RCC 7860 (cell line): Measurements from ENCODE around the gene AFG3L2.

Experiments
- DNase-seq: peaks from one replicate; pipeline ENCODE4 v3.0.0-alpha.2; 2015; ENCODE audit warnings: low spot score
- FAIRE-seq: peaks from 2 replicates; lab custom pipeline; 2012; peaks lifted over from hg19 to GRCh38; lab: Jason Lieb, UNC

The AFG3L2 gene

DNA sequence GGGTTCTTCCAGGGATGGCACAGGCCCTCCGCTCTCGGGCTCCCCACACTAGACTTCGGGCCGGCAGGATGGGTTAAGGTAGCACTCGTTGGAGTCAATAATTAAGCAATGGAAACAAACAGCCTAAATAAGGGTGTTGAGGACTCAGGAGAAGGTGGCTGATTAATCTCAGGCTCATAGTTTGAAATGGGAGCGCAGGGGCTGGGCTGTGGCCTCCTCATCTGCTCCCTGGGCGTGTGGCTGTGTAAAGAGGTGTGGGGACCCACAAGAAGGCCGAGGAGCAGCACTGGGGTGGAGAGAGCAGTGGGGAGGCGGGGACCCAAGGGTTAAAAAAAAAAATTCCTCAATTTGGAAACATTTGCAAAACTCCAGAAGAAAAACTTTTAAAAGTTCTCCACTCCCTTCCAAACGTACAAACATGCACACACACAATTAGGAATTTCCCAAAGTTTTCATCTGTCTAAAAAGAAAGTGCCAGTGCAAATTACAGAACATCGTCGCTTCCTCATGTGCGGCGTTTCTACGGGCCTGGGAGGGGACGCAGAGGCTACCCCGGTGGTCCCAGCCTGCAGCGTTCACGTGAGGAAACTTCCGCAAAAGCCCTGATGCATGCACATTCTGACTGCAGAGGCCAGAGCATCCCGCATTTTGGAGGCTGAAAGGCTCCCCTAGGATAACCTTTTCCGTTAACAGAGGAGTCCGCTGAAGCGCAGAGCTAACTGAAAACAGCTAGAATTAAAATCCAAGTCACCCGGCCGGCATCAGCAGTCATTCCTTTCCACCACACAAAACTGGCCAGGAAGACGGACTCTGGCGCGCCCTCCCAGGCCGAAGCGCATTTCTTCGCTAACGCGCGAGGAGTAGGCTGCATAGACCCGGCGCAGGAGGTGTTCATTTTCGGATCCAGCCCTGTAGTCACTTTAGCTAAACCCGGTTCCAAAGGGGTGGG, 70.0 kb downstream of the AFG3L2 start:
- DNase-seq: no peak
- FAIRE-seq: no peak

DNA sequence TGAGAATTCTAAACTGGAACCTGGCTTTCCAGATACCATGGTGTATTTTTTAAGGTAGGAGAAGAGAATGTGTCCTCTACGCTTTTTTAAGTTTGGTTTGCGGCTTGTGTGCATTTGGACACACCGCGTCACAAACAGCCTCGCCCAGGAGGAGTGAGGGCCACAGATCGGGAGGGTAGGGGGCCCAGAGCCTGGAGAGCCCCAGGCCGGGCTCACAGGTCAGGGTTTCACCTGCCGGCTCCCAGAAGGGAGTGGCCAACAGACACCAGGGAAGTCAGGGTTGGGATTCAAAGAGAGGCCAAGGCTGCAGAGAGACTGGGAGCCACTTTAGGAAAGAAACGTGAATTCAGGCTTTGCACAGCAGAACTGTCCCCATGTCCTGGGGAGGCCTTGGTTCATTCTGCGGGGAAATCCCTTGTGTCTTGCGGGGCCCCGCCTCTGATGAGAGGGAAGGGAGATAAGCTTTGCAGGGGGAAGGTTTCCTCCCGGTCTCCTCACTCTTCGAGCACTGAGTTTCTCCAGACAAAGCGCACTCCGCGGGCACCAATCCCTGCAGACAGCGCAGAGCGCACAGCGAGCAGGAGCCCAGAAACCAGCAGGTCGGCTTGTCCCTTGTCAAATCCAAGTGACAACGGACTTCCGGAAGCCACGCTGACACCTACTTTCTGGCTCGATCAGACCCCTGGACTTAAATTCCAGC, 70.9 kb downstream of the AFG3L2 start:
- no peak for DNase-seq

DNA sequence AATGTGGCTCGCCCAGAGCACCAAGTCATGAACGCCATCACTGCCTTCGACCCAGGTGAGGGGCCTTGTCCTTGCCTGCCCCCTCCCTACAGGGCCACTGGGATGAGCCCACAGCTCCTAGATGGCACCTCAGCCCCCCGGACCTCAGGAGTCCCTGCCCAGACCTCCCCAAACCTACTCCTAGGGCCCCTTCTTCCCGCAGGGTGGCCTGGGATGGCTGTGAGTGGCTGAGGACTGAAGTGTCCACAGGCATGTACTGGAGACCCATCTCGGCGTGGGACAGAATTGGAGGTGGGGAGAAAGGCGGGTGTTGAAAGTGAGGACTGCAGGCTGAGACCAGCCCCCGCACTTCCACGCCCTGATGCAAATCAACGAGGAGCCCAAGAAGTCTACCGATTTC, 71.8 kb downstream of the AFG3L2 start:
- no peak for DNase-seq
- no peak for FAIRE-seq

More for the DNA sequence above, 70.9 kb downstream of the AFG3L2 start:
- FAIRE-seq: no peak

DNA sequence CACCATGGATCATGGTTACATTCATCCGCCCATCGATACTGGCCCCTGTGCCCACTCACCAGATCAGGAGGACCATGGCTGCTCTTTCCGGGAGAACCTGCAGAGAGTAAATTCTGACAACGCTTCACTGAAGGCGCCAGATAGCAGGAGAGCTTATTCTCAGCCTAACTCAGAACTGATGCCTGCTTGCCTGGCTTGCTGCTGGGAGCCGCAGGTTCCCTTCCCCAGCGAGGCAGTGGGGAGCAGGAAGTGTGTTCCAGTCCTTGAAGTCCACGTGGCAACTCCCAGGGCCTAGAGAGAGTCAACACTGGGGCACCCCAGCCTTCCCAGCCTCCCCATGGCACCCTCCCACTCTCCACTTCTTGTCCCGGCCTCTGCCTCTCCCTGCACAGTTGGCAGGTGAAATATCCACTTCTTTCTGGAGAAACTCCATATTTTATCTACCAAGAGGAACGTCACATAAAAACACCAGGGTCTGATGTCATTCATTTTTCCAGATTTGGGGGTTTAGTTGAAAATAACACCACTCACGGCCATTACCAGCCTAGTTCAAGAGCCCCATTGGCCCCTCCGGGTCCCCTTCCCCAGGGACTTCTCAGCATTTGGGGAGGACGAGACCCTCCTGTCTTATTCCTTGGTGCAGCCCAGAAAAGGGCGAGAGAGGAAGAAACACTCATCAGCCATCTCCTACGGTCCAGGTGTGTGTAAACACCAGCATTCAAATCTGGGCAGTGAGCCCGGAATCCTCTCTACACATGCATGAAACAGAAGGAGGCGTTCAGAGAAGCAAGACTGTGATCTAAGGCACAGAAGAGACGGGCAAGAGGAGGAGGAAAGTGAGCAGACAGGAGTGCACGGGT, 72.4 kb downstream of the AFG3L2 start:
- FAIRE-seq (no peak), DNase-seq (no peak)

DNA sequence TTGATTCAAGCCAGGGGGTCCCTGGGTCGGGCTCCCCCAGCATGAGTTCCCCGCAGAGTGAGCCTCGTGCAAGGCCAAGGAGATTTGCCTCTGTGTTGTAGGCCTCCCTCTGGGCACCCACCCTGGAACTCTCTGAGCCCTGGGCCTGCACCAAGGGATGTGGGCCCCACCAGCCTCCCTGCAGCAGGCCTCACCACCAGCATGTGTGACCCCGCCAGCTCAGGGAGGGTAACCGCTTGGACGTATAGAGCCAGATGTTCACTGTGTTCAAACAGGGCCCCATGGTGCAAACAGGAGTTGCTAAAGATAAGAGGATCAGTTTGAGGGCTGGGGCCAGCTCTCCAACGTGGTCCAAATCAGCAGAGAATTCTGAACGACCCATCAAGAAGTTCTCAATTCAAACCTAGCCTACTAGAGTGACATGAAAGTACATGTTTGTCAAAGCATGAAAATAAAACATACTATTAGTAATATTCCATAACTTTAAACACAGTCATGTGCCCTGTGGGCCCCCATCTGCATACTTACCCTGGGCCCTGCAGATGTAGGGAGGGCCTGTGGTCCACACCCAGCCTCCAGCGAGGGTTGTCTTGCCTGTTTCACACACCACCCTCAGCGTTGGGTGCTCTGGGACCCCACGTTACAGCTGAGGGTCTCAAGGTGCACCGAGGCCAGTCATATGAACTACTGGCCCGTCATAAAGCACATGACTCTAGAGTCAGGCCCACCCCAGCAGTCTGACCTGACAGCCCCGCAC, 74.5 kb downstream of the AFG3L2 start:
- FAIRE-seq (no peak), DNase-seq (no peak)

DNA sequence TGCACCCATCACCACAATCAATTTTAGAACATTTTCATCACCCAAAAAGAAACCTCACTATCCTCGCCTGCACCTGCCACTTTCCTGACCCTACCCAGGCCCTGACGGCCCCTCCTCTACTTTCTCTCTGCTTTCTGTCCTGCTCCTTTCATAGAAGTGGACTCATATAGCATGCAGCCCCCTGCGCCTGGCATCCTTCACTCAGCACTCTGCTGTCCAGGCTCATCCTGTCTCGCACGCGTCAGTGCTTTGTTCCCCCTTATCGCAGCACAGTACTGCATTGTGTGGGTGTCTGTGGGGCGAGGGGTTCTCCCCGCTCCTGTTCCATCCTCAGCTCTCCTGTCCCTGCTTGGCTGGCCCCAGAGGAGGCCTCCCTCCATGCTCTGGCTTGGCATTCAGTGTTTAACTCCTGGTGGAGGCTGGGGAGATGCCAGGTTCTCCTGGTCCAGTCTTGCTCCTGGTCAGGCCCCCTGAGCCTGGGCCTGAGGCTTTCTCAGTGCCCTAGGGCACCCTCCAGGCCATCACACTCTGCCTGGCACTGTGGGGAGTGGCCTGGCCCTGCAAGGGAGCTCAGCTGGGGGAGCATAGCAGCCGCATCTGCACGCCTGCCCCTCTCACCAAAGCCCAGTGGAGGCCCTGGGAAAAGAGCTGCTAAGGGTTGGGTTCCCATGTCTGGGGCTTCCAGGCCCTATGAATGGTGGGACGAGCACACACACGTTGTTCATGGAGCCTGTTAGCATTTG, 75.6 kb downstream of the AFG3L2 start:
- FAIRE-seq (no peak), DNase-seq (no peak)

DNA sequence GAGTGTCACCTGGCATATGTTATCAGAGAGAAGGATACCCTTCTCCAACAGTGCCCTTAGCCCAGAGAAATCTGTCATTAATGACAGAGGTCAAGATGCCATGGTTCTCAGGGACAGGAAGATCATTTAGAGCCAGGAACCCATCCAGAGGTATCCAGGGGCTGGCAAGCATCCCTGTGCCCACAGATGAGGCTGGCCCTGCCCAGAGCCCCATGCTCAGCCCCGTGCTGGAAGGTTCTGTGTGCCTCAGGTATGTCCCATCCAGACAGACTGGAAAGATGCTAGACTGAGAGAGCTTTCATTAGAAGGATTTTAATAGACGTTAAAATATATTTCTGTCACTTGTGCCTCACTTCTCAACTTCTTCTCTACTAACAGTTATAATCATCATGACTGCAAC, 77.2 kb downstream of the AFG3L2 start:
- DNase-seq (no peak), FAIRE-seq (no peak)

DNA sequence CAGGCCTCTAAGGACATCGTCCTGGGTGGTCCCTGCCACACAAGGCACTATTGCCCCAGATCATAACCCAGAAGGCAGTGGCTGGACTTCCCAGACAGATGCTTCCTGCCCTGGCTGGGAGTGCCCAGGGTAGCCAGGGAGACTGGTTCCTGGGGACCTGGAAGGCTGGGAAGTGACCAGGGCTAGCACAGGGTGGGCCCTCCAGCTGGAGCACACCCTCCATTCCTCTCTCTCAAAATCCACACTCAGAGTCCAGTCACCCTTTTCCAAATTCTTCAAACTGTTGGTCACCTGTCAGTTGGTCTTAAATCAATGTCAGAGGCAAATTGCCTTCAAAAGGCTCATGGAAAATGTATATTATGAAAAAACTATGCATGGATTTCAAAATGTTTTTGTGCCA, 80.6 kb downstream of the AFG3L2 start:
- DNase-seq (no peak), FAIRE-seq (no peak)

DNA sequence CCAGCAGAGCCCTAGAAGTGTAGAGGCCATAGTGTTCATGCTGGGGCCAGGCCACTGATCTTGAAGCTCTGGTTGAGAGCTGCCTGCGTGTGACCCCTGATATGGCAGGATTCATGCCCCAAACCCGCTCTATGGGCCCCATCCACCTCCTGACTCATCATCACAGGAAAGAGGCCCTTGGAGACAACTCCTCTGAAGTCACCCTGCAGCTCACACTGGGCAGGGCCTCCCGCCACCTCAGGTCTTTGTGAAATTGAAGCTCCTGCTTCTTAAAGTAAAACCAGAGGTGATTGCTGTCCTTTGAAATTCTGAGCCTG, 81.0 kb downstream of the AFG3L2 start:
- DNase-seq (no peak), FAIRE-seq (no peak)

DNA sequence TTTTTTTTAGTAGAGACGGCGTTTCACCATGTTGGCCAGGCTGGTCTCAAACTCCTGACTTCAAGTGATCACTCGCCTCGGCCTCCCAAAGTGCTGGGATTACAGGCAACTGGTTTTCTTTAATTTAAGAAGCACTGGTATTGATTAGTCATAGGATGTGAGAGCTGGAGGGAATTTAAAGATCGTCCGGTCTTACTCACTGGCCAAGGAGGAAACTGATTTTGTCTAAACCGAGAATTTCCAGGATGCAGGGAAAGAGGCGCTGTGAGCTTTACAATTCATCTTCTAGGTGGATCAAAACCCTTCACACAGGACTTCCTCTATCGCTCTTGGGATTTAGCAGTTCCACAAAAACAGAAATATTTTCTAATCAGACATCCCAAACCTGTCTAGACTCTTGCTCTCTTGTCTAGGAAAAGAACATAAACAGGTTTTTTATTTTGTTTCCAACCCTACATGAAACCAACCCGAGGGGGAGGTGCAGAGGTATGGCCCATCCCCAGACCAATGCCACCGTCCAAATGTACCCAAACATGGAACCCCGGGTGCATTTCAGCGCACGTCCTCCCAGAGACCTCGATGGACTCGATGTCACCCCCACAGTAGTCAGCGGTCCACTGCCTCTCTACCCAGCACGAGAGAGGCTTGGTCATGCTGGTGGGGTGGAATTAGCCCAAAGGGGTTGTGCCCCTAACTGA, 81.5 kb downstream of the AFG3L2 start:
- no peak for FAIRE-seq
- DNase-seq: no peak

DNA sequence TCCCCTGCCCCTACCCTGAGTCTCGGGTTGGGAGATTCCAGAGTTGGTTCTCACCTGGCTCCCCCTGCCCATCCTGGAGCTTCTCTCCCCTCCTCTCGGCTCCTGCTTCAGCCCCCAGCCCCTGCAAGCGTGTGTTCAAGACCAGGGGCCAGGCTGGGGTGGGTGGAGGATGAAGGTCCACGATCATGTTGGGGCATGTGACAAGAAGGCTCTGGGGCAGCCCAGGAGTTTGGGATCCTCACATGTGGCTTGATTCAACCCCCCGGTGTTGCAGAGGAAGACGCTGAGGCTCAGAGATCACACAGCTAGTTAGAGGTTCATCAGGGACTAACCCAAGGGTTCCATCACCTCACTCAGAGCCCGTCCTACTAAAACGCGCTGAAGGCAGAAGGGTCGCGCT, 83.2 kb downstream of the AFG3L2 start:
- DNase-seq: no peak
- no peak for FAIRE-seq

DNA sequence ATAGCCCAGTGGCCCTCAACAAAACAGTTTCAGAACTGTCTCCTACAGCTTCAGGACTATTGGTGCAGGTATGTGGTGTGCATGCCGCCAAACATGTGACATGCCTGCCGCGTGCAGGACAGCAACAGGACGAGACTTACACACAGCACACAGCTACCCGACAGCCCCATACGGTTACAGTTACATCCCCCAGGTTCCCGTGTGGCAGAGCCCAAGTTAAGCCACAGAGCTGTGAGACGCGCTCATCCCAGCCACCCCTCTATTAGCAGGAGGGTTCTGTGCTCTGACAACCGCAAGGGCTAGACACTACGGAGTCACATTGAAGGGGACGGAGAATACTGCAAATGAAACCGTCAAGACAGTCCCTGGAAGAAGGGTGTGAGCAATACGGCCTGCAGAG, 85.3 kb downstream of the AFG3L2 start:
- FAIRE-seq (no peak), DNase-seq (no peak)

DNA sequence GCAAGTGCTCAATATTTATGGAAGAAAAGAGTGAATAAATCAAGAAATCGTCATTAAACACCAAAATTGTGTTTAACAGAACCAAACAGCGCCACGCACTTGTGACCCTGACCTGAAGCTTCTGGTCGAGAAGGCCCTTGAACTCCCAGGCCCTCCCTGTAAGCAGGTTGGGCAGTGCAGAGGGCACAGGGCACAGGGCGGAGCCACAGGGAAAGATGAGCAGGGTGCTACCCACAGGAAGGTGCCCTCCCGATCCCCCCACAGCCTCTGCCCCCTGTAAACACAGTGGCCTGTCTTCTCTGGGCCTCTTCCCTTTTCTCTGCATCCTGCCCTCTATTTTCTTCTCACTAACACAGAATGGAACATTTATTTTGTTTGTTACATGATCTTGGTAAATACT, 85.9 kb downstream of the AFG3L2 start:
- FAIRE-seq (no peak), DNase-seq (no peak)

DNA sequence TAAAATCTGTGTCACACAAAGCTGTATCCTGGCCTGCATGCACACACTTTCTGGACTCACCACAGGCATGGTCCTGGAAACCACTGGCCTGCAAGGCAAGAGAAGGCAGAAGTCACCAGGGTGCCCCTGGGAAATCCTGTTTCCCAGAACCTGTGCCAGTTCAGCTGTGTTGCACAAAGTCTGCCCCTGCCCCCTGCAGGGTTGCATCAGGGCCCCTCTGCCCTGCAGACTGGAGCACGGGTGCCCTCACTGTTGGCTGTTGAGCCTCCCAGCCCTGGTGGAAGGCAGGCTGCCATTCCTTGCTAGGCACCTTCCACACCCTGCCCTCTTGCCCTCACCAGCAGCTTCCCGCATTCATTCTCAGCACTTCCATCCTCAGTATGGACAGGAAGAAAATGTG, 86.9 kb downstream of the AFG3L2 start:
- FAIRE-seq (no peak), DNase-seq (no peak)

DNA sequence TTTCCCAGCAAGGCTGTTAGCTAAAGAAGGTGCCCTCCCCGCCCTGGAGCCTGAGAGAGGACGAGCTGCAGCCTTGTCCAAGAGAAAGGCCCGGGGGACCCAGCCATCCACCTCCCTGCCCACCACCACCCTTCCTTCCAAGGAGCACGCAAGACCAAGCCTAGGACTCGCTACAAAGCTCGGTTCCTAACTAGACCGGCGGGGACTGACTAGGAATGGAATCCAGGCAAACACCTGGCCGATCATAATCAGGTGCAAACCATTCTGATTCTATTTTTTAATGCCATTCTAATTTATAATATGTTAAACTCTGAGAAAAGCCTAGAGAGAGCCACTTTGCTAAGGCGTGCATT, 88.6 kb downstream of the AFG3L2 start:
- FAIRE-seq (no peak), DNase-seq (no peak)

DNA sequence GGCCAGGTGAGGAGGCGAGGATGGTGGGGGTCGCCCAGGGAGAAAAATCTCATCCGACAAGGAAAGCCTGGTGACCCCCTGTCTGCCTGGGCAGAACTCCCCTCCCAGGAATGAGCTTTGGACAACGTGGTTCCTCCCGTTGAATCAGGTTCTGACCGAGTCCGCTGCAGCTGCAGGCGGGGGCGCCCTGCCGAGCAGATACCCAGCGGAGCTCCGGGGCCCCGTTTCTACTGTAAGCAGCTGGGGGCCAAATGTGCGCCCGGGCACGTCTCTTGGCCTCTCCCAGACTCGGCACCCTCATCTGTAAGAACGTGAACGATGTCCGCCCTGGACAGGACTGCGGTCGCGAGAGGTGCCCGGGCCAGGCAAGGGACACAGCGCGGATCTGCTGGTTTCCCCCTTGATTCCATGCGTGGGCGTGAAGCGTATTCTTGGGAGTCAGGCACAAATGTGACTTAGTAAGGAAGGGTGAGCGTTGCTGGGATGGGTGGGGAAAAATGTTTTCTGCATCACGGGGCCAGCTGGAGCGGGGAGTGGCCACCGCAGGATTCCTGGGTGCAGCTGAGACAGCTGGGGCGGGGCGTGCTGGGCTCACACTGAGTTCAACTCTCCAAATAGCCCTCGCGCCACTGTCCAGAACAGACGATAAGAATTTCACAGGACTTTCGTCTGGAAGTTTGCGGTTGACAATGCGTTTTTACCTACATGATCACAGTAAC, 89.2 kb downstream of the AFG3L2 start:
- FAIRE-seq: no peak
- peak; percentile 15 for DNase-seq

DNA sequence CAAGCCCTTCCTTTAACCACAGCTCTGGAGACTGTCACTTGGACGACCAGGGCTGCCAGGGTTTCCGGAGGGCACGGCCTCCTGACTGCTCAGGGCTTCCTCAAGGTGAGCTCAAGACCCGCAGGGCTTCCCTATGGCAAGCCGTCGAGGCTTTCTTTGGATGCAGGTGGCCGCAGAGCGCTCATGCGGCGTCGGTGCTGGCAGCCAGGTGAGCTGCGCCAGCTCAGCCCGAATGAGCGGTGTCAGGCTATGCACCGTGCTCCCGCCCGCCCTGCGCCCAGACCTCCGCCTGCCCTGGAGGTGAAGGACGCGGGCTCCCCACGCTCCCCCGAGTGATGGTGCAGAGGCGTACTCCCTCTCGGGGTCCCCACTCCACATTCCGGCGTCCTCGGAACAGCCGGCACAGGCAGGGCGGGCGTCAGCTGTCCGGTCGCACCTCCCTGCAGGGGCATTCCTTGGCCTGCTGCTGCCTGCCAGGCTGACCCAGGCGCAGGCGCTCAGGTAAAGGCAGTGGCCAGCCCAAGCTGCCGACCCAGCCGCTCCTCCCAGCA, 89.8 kb downstream of the AFG3L2 start:
- DNase-seq (no peak), FAIRE-seq (no peak)

DNA sequence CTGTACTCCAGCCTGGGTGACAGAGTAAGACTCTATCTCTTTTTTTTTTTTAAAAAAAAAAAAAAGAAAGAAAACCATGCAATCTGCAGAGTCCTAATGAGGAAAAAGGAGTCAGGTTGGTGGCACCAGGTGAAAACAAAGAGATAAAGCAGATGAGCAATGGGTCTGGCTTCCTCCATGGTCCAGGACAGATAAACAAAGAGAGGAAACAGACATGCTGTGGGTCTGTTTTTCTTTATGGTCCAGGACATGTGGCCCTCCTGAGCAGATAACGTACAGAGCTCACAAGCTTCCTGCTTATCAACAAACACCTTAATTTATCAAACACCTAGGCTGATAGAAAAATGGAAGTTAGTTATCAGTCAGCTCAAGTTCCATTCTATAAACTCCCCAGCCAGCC, 93.4 kb downstream of the AFG3L2 start:
- FAIRE-seq: no peak
- DNase-seq: no peak

DNA sequence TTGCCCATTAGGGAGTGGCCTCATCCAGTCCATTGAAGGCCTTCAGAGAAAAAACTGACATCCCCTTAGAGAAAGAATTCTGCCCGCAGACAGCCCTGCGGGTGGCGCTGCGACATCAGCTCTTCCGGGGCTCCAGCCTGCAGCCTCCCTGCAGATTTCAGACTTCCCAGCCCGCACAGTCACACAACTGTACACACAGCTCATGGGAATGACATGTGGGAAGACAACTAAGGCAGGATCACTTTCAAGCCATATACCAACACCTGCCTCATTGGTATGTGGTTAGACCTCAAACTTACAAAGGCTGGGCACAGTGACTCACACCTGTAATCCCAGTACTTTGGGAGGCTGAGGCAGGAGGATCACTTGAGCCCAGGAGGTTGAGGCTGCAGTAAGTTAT, 93.8 kb downstream of the AFG3L2 start:
- DNase-seq: peak; percentile 34
- FAIRE-seq: no peak
